Measurements from ENCODE around the gene TFEB. TPM values are rescaled to one million over a fixed set of nuclear protein-coding genes. Genes with fewer than 3 reads are reported as not detected.

TFEB gene
- total and polyA plus RNA-seq, 4 donors = 1.1 to 6.2 (median 3.8) TPM

DNA sequence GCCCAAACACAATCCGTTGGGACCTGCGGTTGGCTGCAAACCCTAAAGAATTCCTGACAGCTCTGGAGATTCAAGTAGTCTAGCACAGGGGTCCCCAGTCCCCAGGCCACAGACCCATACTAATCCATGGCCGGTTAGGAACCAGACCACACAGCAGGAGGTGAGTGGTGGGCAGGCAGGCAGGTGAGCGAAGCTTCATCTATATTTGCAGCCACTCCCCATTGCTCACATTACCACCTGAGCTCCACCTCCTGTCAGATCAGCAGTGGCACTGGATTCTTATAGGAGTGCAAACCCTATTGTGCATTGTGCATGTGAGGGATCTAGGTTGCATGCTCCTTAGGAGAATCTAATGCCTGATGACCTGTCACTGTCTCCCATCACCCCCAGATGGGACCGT lies 16.6 kb downstream of the TFEB start:
- 92% methylated on average over 5 of the region's 5 CpGs for WGBS
- H3K4me1 ChIP-seq (ENCODE audit: control insufficient read depth in 4 of 4, insufficient read depth in 4 of 4, low read length in 3 of 4) = peaks cover 0 to 3% (median 1%) of the 10 kb centered on the region in 4 donors
- H3K27me3 ChIP-seq (ENCODE audit: control insufficient read depth in 4 of 4, insufficient read depth in 4 of 4, low read length in 3 of 4) = no peaks in the 10 kb centered on the region
- no peaks in the 10 kb centered on the region for H3K9me3 ChIP-seq (ENCODE audit: control insufficient read depth in 4 of 4, low read length in 3 of 4)
- no peaks in the 10 kb centered on the region for H3K36me3 ChIP-seq (ENCODE audit: control insufficient read depth in 4 of 4, insufficient read depth in 3 of 4, low read depth in 1 of 4, low read length in 3 of 4)
- TF ChIP-seq, protein P1, sequence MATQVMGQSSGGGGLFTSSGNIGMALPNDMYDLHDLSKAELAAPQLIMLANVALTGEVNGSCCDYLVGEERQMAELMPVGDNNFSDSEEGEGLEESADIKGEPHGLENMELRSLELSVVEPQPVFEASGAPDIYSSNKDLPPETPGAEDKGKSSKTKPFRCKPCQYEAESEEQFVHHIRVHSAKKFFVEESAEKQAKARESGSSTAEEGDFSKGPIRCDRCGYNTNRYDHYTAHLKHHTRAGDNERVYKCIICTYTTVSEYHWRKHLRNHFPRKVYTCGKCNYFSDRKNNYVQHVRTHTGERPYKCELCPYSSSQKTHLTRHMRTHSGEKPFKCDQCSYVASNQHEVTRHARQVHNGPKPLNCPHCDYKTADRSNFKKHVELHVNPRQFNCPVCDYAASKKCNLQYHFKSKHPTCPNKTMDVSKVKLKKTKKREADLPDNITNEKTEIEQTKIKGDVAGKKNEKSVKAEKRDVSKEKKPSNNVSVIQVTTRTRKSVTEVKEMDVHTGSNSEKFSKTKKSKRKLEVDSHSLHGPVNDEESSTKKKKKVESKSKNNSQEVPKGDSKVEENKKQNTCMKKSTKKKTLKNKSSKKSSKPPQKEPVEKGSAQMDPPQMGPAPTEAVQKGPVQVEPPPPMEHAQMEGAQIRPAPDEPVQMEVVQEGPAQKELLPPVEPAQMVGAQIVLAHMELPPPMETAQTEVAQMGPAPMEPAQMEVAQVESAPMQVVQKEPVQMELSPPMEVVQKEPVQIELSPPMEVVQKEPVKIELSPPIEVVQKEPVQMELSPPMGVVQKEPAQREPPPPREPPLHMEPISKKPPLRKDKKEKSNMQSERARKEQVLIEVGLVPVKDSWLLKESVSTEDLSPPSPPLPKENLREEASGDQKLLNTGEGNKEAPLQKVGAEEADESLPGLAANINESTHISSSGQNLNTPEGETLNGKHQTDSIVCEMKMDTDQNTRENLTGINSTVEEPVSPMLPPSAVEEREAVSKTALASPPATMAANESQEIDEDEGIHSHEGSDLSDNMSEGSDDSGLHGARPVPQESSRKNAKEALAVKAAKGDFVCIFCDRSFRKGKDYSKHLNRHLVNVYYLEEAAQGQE (IDR thresholded peaks at IDR 0.05) = no peak
- TF ChIP-seq, protein P2, sequence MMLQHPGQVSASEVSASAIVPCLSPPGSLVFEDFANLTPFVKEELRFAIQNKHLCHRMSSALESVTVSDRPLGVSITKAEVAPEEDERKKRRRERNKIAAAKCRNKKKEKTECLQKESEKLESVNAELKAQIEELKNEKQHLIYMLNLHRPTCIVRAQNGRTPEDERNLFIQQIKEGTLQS (IDR thresholded peaks at IDR 0.05) = no peak
- TF ChIP-seq HNF4A (conservative IDR thresholded peaks at IDR 0.05) = no peak
- TF ChIP-seq RAD21 (IDR thresholded peaks at IDR 0.05) = no peak
- no peak for TF ChIP-seq HNF4G (IDR thresholded peaks at IDR 0.05)
- no peak for TF ChIP-seq GABPA (IDR thresholded peaks at IDR 0.05 in 1 of 2, conservative IDR thresholded peaks at IDR 0.05 in 1 of 2)
- TF ChIP-seq FOXA2 (IDR thresholded peaks at IDR 0.05) = no peak
- TF ChIP-seq FOXA1 (IDR thresholded peaks at IDR 0.05) = no peak
- TF ChIP-seq EGR1 (IDR thresholded peaks at IDR 0.05; ENCODE audit: low read depth in 2 of 2) = no peak
- TF ChIP-seq JUND (IDR thresholded peaks at IDR 0.05) = no peak
- TF ChIP-seq, protein P3, sequence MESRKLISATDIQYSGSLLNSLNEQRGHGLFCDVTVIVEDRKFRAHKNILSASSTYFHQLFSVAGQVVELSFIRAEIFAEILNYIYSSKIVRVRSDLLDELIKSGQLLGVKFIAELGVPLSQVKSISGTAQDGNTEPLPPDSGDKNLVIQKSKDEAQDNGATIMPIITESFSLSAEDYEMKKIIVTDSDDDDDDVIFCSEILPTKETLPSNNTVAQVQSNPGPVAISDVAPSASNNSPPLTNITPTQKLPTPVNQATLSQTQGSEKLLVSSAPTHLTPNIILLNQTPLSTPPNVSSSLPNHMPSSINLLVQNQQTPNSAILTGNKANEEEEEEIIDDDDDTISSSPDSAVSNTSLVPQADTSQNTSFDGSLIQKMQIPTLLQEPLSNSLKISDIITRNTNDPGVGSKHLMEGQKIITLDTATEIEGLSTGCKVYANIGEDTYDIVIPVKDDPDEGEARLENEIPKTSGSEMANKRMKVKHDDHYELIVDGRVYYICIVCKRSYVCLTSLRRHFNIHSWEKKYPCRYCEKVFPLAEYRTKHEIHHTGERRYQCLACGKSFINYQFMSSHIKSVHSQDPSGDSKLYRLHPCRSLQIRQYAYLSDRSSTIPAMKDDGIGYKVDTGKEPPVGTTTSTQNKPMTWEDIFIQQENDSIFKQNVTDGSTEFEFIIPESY (IDR thresholded peaks at IDR 0.05) = no peak
- TF ChIP-seq NR2F2 (IDR thresholded peaks at IDR 0.05) = no peak
- TF ChIP-seq, protein P4, sequence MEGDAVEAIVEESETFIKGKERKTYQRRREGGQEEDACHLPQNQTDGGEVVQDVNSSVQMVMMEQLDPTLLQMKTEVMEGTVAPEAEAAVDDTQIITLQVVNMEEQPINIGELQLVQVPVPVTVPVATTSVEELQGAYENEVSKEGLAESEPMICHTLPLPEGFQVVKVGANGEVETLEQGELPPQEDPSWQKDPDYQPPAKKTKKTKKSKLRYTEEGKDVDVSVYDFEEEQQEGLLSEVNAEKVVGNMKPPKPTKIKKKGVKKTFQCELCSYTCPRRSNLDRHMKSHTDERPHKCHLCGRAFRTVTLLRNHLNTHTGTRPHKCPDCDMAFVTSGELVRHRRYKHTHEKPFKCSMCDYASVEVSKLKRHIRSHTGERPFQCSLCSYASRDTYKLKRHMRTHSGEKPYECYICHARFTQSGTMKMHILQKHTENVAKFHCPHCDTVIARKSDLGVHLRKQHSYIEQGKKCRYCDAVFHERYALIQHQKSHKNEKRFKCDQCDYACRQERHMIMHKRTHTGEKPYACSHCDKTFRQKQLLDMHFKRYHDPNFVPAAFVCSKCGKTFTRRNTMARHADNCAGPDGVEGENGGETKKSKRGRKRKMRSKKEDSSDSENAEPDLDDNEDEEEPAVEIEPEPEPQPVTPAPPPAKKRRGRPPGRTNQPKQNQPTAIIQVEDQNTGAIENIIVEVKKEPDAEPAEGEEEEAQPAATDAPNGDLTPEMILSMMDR (IDR thresholded peaks at IDR 0.05; ENCODE audit: low read depth, low read length, missing input control) = no peak
- no peak for TF ChIP-seq TAF1 (conservative IDR thresholded peaks at IDR 0.05)
- no peak for TF ChIP-seq SP1 (IDR thresholded peaks at IDR 0.05)
- H3K4me3 ChIP-seq (ENCODE audit: low read depth in 1 of 3, low read length in 3 of 3) = no peak overlapping the region
- no peak overlapping the region for H3K9ac ChIP-seq (ENCODE audit: low read depth in 1 of 2, low read length in 2 of 2)
- no peak for DNase-seq (ENCODE audit: low spot score)
- H3K27ac ChIP-seq (ENCODE audit: low read depth in 1 of 2, low read length in 2 of 2) = no peak overlapping the region

DNA sequence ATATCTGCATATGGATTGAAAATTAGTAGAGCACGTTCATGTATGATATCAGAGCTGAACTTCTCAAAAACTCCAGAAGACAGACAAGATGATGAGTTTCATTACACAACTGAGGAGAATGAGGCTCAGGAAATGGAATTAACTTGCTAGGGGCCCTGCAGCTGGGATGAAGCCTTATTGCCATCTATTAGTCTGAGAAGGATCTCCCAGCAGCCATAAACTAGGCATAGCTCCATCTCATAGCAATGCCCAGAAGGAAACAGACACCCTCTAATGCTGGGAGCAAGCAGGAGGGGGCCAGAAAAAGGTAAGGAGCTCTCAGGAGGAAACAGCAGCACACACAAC lies 18.0 kb downstream of the TFEB start:
- no peak for DNase-seq (ENCODE audit: low spot score)
- Histone ChIP-seq H3K4me1 (ENCODE audit: control insufficient read depth in 4 of 4, insufficient read depth in 4 of 4, low read length in 3 of 4) (peaks cover 1 to 18% (median 14%) of the 10 kb centered on the region in 4 donors), H3K9me3 (ENCODE audit: control insufficient read depth in 4 of 4, low read length in 3 of 4) (no peaks in the 10 kb centered on the region), H3K4me3 (ENCODE audit: low read depth in 1 of 3, low read length in 3 of 3) (no peak overlapping the region), H3K9ac (ENCODE audit: low read depth in 1 of 2, low read length in 2 of 2) (no peak overlapping the region), H3K27me3 (ENCODE audit: control insufficient read depth in 4 of 4, insufficient read depth in 4 of 4, low read length in 3 of 4) (no peaks in the 10 kb centered on the region), H3K27ac (ENCODE audit: low read depth in 1 of 2, low read length in 2 of 2) (no peak overlapping the region), H3K36me3 (ENCODE audit: control insufficient read depth in 4 of 4, insufficient read depth in 3 of 4, low read depth in 1 of 4, low read length in 3 of 4) (no peaks in the 10 kb centered on the region)
- 95% methylated on average over 1 of the region's 1 CpG for WGBS
- no peak for TF ChIP-seq JUND (IDR thresholded peaks at IDR 0.05)
- TF ChIP-seq RAD21 (IDR thresholded peaks at IDR 0.05) = no peak
- no peak for TF ChIP-seq GABPA (IDR thresholded peaks at IDR 0.05 in 1 of 2, conservative IDR thresholded peaks at IDR 0.05 in 1 of 2)
- TF ChIP-seq, protein P1 (IDR thresholded peaks at IDR 0.05) = no peak
- TF ChIP-seq, protein P4 (IDR thresholded peaks at IDR 0.05; ENCODE audit: low read depth, low read length, missing input control) = no peak
- TF ChIP-seq SP1 (IDR thresholded peaks at IDR 0.05) = no peak
- TF ChIP-seq YY1 (IDR thresholded peaks at IDR 0.05) = no peak
- TF ChIP-seq HNF4A (conservative IDR thresholded peaks at IDR 0.05) = no peak
- TF ChIP-seq, protein P3 (IDR thresholded peaks at IDR 0.05) = no peak
- no peak for TF ChIP-seq HNF4G (IDR thresholded peaks at IDR 0.05)

Data from liver (tissue), 9 donors.